Measurements from ENCODE around the gene TMEM98. TPM values are rescaled to one million over a fixed set of nuclear protein-coding genes. Genes with fewer than 3 reads are reported as not detected.

Gene TMEM98
- total and polyA plus RNA-seq, 9 of the 15 experiments (the other 6 are each of a cell fraction or from before 2014, with no cell fraction given), result 33.5 to 164 (median 84.7) TPM

- Histone ChIP-seq H3K79me2 (ENCODE audit: control insufficient read depth, insufficient read depth, low read length) (no peaks in the 10 kb centered on the region), H3K9ac (ENCODE audit: insufficient read depth in 1 of 2, low read depth in 2 of 2, low read length in 2 of 2) (no peak overlapping the region), H3K27ac (ENCODE audit: extremely low read depth, low read depth, low read length) (no peak overlapping the region), H4K20me1 (replicated peaks; ENCODE audit: control insufficient read depth, insufficient read depth, low read length) (no peaks in the 10 kb centered on the region), H3K9me3 (replicated peaks; ENCODE audit: control insufficient read depth, insufficient read depth, low read depth, low read length) (no peaks in the 10 kb centered on the region; the same call in 1 of the 2 replicates), H3K9me1 (ENCODE audit: control insufficient read depth, insufficient read depth, low read length) (no peaks in the 10 kb centered on the region), H3K27me3 (ENCODE audit: control insufficient read depth in 2 of 2, insufficient read depth in 2 of 2, low read length in 2 of 2) (no peaks in the 10 kb centered on the region), H3K4me2 (ENCODE audit: insufficient read depth, low read length) (no peak overlapping the region), H3K36me3 (ENCODE audit: control insufficient read depth, insufficient read depth, low read length) (peaks cover 19% of the 10 kb centered on the region), H3K4me1 (replicated peaks in 1 of 2; ENCODE audit: control insufficient read depth in 2 of 2, insufficient read depth in 2 of 2, low read length in 2 of 2) (peaks cover 0 to 10% of the 10 kb centered on the region in 2 experiments; a peak in 3 of 5 replicates), H2AFZ (ENCODE audit: low read depth, low read length) (no peak overlapping the region), H3K4me3 (no peak overlapping the region)
- intact Hi-C loops (cut with micrococcal nuclease), result no loop called here
- ChIA-PET POLR2A (interaction anchor here (0.6 to 1.1 kb wide), 2 partner anchors 16 to 137 kb away, joined by 3 read pairs; no protein-coding TSS in a partner anchor), CTCF (ENCODE audit: low intra/inter-chr PET ratio) (no interaction called here)
- peak; percentile 54 for ATAC-seq
- FAIRE-seq, result no peak
- DNase-seq (ENCODE audit: extremely low read depth in 1 of 4, low spot score in 3 of 4), result no peak
- in situ Hi-C loops (cut with MboI), result loop anchor here (5.0 kb wide), 1 partner anchor 53 kb away; no protein-coding TSS in a partner anchor
- BruUV-seq (replicated peaks), result no TSS peak
- no peak for TF ChIP-seq HMG20B (CRISPR knock-in tag; IDR thresholded peaks at IDR 0.05)
- no peak for TF ChIP-seq ZNF398 (CRISPR knock-in tag; IDR thresholded peaks at IDR 0.05)
- no peak for TF ChIP-seq PRPF4 (IDR thresholded peaks at IDR 0.05; ENCODE audit: insufficient read depth, low read depth, low read length, poor library complexity, severe bottlenecking)
- peak in 2 of 3 experiments; percentile 19 to 29; a peak in 3 of 6 replicates for TF ChIP-seq CTCF (IDR thresholded peaks at IDR 0.05 in 2 of 3, conservative IDR thresholded peaks at IDR 0.05 in 1 of 3; ENCODE audit: insufficient read depth in 2 of 3, low read depth in 1 of 3, low read length in 3 of 3)
- TF ChIP-seq RBM25 (IDR thresholded peaks at IDR 0.05; ENCODE audit: low read depth, low read length, severe bottlenecking), result no peak
- no peak for TF ChIP-seq SLC30A9 (CRISPR knock-in tag; IDR thresholded peaks at IDR 0.05)
- no peak for TF ChIP-seq TBP (optimal IDR thresholded peaks at IDR 0.05; ENCODE audit: low read depth, low read length)
- TF ChIP-seq SAFB2 (IDR thresholded peaks at IDR 0.05; ENCODE audit: borderline replicate concordance, low read depth, low read length, severe bottlenecking), result no peak
- TF ChIP-seq RAD21 (CRISPR knock-in tag; conservative IDR thresholded peaks at IDR 0.05 in 1 of 2, IDR thresholded peaks at IDR 0.05 in 1 of 2), result peak in 1 of 2 experiments; percentile 39; a peak in 1 of 4 replicates
- no peak for TF ChIP-seq ZBTB7A (IDR thresholded peaks at IDR 0.05; ENCODE audit: borderline replicate concordance, control insufficient read depth, low read depth, low read length)
- TF ChIP-seq RFX5 (IDR thresholded peaks at IDR 0.05; ENCODE audit: low read depth, low read length), result no peak
- 75% methylated on average over 4 of the region's 4 CpGs for WGBS (ENCODE audit: insufficient coverage, low coverage, missing lambda C conversion rate)
Measured at GRCh38 chr17:32944248-32945020, 16.5 kb downstream of the TMEM98 start.

Data from K562 (cell line).